Suprapubic skin (tissue), 4 donors: ENCODE measurements around the gene ENPP7.

ENCODE experiments used
- CTCF ChIP-seq, 2 donors: fragments of 200-600 bp in 1 of 2; fragments of 450-650 bp in 1 of 2; sonication (generic) in 1 of 2; IDR thresholded peaks; one replicate each; pipeline ENCODE4 v1.5.1; 2016 to 2019; ENCODE audit warnings: antibody characterized with exemption in 2 of 2, mild to moderate bottlenecking in 1 of 2, moderate library complexity in 1 of 2
- EP300 ChIP-seq: sonication (generic); formaldehyde crosslinking; IDR thresholded peaks from one replicate; pipeline ENCODE4 v1.6.1; 2017; ENCODE audit warnings: antibody characterized with exemption
- POLR2A ChIP-seq, 2 donors: fragments of 450-650 bp; IDR thresholded peaks; one replicate each; pipeline ENCODE4 v1.6.1; 2017; ENCODE audit warnings: antibody characterized with exemption in 2 of 2, mild to moderate bottlenecking in 2 of 2, moderate library complexity in 2 of 2
- POLR2AphosphoS5 ChIP-seq, 3 donors: sonication (generic); formaldehyde crosslinking; IDR thresholded peaks; one replicate each; pipeline ENCODE4 v1.6.1; 2017; ENCODE audit warnings: antibody characterized with exemption in 3 of 3

- TF ChIP-seq POLR2AphosphoS5 (IDR thresholded peaks at IDR 0.05) (no peak), EP300 (no peak), CTCF (IDR thresholded peaks at IDR 0.05) (no peak), POLR2A (IDR thresholded peaks at IDR 0.05) (no peak)
Measured at GRCh38 chr17:79681101-79681621, 49.6 kb upstream of the ENPP7 start.
